GM12864 (cell line): ENCODE measurements around the gene TRIM62.
A peak's percentile ranks its signal among the peaks of the same experiment; 100 is the strongest.

ENCODE experiments used
- DNase-seq: peaks from one replicate; pipeline ENCODE4 v3.0.0-alpha.2; 2011; ENCODE audit warnings: low read depth
- H3K4me3 ChIP-seq: 2 replicates; pipeline ENCODE4 v1.5.1; 2011; ENCODE audit warnings: mild to moderate bottlenecking, low read depth, low read length, control low read depth
- CTCF ChIP-seq: IDR thresholded peaks from 2 replicates; pipeline ENCODE4 v1.5.1; 2011; ENCODE audit warnings: low read depth, mild to moderate bottlenecking, moderate library complexity, low read length, control low read depth, inconsistent platforms; ENCODE audit errors: missing control alignments

The TRIM62 gene

DNA sequence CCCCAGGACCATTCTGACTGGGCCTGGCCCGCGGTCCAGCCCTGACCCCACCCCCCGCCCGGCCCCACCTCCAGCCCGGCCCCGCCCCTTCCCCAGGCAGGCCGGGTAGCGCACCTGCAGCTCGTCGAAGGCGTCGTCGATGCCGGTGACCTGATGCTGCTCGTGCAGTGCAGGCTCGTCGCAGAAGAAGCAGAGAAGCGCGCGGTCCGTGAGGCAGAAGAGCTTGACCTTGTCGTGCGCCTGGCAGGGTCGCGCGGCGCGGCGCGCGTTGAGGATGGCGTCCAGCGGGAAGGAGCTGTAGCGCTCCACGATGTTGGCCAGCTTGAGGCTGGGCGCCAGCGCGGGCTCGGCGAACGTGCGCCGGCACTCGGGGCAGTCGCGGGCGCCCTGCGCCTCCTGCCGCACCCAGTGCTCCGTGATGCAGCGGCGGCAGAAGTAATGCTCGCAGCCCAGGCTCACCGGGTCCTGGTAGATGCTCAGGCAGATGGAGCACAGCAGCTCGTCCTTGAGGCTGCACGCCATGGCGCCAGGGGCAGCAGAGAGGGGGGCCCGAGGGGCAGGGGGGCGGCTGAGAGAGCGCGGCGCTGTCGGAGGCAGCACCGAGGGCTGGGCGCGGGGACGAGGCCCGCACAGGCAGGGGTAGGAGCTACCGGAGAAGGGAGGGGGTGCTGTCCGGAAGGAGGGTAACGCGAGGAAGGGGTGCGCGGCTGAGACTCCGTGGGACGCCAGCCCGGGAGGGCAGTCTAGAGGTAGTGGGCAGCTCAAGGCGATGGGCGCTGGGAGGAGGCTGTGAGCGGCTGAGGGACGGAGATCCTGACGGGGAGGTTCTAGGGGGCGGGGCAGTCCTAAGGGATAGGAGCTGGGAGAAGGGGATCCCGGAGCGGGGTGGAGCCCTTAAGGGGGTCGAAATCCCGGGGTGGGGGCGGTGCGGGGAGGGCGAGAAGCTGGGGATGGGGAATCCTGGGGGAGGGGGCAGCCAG is 642 bp downstream of the TRIM62 start:
- peak; percentile 55 for DNase-seq

DNA sequence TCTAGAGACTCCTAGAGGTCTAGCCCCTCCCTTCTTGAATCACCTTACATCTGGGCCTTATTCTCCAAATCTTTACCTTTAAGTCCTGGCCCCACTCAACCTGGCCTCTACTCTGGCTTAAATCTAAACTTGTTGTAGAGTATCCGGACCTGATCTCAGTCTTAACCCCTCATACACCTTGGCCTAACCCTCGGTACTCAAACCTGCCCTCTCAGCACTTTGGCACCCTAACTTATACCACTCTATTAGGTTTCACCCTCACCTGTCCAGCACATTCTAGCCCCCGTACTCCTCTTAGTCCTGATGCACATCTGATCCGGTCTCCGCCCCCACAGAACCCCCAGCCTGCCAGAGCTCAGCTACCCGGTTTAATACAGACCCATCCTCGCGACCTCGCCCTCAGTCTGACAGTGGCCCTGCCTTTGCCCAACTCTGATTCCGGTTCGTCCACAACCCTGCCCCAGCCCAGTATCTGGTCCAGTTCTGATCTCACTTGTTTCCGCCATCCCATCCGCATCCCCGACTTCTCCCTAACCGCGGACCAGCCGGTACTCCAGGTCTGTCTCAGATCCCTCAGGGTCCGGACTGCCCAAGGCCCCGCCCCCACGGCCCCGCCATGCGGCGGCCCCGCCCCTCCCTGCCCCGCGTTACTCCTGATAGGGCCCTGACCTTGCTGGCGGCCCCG is 1.5 kb downstream of the TRIM62 start:
- no peak for TF ChIP-seq CTCF
- H3K4me3 ChIP-seq = peak overlapping the region; percentile 44
- no peak for DNase-seq

More for the DNA sequence above, 642 bp downstream of the TRIM62 start:
- H3K4me3 ChIP-seq = peak overlapping the region; percentile 76
- no peak for TF ChIP-seq CTCF

DNA sequence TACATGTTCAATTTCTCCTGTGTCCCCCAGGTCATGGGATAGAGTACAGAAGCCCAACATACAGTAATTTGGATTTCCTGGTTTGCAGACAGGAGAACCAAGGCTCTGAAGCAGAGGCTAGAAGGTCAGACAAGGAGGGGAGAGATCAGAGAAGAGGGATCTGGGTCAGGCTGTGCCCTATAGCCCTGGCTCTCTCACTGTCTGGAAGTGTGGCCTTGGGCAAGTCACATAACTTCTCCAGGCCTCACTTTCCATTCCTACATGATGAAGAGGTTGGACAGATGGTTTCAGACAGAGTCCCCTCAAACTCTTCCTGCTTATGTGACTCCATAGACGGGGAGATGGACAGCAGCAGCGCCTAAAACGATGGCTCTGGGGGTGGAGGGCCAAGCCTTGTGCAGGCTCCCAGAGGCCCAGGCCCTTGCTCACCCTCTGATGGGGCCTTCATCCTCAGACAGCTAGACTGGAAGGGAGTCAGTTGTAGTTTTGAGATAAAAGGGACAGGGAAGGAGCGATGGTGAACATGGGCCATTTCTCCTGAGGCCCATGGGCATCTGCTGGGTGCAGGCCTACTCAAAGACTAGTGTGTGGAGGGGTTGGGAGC is 2.9 kb downstream of the TRIM62 start:
- DNase-seq = no peak
- TF ChIP-seq CTCF = no peak
- no peak overlapping the region for H3K4me3 ChIP-seq

- no peak for TF ChIP-seq CTCF
- DNase-seq = no peak
- no peak overlapping the region for H3K4me3 ChIP-seq
Observed at GRCh38 chr1:33177996-33178540, 3.8 kb downstream of the TRIM62 start.

DNA sequence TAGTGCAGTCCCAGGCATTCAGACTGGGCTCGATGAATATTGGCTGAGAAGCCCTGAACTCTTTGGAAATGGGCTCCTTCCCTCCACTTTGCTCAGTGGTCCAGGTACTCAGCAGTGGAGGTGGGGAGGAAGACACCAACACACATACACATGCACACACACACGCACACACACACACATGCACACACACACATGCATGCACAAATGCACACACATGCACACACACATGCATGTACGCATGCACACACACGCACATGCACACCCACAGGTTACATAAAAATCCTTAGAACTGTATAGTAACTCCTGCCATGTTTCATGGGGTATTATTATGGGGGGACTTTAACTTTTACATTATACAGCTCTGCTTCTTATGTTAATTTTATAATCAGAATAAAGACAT is 5.0 kb downstream of the TRIM62 start:
- no peak for TF ChIP-seq CTCF
- no peak overlapping the region for H3K4me3 ChIP-seq
- DNase-seq = no peak

DNA sequence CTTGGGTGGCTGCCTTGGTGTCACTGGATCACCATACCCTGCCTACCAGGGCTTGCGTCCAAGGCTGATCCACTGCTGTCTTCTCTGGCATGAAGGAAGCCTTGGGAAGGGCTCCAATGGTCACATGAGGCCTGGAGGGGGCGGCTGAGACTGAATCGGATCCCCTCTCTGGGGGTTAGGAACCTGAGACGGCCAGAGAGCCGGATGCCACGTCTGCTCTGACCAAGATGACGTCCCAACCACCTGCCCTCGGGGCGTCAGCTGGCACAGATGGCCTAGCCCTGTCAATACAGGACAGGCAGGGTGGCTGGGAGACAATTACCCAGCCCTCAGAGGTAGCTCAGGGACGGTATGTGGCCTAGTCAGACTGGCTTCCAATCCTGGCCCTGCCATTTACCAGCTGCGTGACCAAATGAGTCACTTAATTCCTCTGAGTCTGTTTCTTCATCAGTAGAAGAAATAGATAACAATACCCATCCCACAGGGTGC is 5.4 kb downstream of the TRIM62 start:
- TF ChIP-seq CTCF = no peak
- DNase-seq = no peak
- H3K4me3 ChIP-seq = no peak overlapping the region
